CD4-positive, alpha-beta T cell treated with Interleukin-4 for 1 hour (primary cell): ENCODE results near the gene NNMT.

Experiments
- DNase-seq, 2 donors: peaks; one replicate each; pipeline ENCODE4 v3.0.0-alpha.2; 2020 to 2022

The NNMT gene

GRCh38 chr11:114263513-114264170 is 32.6 kb upstream of the NNMT start:
- no peak for DNase-seq

DNA sequence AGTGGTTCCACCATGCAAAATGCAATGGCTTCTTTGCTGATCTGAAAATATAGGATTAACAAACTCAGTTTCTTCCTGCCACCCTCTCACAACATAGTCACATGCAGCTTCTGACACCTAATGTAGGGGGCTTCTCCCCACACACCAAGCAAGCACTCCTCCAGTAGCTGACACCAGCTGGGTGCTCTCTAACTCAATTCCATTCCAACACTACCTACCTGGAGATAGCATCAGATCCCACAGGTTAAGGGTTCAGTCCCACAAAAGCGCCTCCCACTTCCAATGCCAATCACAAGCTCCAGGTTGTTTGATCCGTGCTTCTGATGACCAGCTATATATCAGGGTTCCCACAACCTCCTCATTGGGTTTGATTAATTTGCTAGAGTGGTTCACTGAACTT is 31.8 kb upstream of the NNMT start:
- DNase-seq, result no peak

- no peak for DNase-seq
These were observed 30.9 kb upstream of the NNMT start for GRCh38 chr11:114265122-114265878.

DNA sequence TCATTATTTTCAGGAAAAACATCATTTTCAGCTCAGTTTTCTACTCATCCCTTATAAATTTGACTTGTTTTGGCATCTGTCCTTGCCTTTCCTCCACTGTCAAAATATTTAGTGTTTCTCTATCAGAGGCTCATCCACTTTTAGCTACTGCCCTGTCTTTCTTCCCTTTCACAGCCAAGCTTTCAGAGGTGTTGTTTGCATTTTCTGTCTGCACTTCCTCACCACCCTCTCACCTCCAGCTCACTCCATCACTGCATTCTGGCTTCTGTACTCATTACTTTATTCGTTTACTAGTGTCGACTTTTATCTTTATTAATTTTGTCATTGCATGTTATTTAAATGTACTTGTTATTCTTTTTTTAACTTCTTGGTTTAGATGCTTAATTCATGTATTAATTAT is 26.7 kb upstream of the NNMT start:
- DNase-seq, result no peak

- no peak for DNase-seq
These were observed 25.5 kb upstream of the NNMT start for GRCh38 chr11:114270531-114271270.

GRCh38 chr11:114271316-114271715 is 24.9 kb upstream of the NNMT start:
- DNase-seq, result no peak

- no peak for DNase-seq
These were observed 23.9 kb upstream of the NNMT start for GRCh38 chr11:114272311-114272710.

DNA sequence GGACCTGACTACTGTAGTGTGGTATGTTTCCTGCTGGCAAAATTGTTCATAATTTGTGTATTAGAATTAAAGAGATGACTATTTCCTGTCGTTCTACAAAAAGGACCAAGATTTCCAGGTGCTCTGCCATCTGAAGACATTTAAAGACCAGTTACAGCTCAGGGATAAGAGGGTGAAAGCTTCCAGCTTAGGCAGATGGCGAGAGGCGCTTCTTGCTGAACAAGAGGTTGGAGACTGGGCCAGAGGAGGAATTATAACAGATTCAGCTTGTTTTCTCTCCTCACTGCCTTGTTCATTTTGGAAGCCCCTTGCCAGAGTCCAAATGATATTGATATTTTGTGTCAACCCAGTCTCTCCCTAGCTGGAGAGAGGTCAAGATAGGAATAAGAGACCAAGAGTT is 23.1 kb upstream of the NNMT start:
- no peak for DNase-seq

DNA sequence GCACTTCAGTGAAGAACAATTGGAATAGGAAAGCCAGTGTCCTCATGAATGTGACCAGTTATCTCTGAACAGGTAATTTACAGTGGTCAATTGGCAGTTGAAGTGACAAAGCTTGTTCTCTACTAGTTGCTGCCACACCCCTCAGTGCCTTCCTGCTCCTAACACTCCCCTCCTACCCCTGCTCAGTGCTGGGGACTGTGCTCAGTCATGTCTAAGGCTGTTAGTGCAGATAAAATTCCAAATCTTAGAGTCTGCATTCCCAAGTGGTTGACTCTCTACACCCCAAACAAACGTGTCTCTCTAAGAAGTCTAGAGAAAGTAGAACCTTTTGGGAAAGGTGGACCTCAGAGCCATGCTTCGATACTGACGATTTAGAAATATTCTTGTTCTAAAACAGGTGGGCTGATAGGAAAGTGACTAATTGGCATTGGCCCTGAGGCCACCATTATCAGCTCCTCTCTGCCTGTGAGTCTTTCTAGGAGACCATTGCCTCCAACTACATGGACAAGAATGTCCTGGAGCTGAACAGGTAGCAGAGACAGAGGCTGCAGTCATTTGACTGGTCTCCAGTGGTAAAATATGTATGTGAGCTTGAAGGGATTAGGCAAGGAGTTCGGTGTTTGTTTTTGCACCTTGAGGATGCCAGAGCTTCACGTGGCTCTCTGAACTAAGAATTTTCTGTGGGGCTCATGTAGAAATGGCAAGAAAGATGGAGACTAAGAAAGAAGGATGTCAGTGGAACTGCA is 22.1 kb upstream of the NNMT start:
- DNase-seq, result no peak

DNA sequence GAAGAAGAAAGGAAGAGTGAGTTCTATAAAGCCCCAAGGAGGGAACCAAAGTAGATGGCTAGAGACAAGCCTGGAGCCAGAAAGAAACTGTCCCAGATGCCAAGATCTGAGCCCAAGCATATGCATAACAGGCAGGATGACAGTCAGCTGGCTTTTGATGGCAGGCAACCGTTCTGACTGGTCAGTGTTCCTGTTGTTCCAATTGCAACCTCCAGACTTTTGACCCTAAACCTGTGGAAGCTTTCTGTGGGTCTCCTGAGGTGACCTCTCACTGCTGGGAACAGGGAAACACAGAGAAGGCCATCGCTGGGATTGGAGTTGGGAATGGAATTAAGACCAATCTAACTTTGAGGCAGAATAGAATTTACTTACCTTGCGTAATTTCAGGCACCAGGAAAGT is 21.6 kb upstream of the NNMT start:
- no peak for DNase-seq

DNA sequence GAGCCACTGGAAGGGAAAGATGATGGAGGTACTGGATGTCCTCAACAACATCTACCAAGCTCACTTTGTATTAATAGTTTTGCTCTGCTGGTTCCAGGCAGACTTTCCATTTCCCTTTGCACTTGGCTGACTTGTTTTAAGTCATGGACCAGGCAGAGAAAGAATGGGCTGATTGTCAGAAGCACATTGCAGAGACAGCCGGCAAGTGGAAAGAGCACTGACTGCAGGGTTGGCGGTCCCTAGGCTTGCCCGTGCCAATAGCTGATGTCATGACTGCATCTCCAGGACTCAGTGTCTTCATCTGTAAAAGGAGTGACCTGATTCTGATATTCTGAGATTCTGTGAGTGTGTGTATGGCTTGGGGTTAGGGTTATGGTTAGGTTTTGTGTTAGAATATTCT is 20.9 kb upstream of the NNMT start:
- DNase-seq, result no peak

DNA sequence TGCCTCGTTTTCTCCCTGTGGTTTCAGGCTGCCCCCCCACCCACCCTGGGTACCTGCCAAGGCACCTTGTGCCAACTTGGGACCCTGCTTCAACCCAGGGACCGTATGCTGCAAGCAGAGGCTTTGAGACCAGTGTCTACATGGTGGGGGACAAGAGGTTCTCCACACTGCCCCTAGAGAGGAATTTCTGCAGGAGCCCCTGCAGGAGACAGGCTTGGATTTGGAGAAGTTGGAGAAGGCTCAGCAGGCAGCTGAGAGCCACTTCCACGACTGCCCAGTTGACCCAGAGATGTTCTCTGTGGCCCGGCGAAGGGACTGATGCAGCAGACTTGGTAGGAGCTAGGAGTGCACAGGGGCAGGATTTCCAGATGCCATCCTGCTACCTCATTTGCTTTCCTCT is 20.1 kb upstream of the NNMT start:
- DNase-seq, result no peak

DNA sequence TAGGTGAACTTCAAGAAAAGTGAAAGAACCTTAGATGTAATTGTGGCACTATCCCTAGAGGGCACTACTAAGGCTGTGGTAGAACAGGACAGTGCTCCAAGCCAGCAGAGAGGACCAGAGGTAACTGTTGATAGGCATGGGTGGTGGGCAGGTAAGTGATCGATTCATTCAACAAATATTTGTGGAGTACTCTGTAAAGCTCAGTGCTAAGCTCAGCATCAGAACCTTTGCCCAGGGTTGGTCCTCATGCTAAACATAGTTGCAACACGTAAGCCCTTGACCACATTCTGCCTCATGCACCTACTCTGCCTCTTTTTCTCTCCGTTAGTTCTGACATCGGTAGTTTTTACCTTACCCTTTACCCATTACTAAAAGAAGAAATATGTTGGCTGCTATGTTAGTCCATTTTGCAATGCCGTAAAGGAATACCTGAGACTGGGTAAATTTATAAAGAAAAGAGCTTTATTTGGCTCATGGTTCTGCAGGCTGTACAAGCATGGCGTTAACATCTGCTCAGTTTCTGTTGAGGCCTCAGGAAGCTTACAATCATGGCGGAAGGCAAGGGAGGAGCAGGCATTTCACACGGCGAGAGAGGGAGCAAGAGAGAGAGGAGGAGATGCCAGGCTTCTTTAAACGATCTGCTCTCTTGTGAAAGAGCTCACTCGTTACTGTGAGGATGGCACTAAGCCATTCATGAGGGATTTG is 18.4 kb upstream of the NNMT start:
- no peak for DNase-seq

DNA sequence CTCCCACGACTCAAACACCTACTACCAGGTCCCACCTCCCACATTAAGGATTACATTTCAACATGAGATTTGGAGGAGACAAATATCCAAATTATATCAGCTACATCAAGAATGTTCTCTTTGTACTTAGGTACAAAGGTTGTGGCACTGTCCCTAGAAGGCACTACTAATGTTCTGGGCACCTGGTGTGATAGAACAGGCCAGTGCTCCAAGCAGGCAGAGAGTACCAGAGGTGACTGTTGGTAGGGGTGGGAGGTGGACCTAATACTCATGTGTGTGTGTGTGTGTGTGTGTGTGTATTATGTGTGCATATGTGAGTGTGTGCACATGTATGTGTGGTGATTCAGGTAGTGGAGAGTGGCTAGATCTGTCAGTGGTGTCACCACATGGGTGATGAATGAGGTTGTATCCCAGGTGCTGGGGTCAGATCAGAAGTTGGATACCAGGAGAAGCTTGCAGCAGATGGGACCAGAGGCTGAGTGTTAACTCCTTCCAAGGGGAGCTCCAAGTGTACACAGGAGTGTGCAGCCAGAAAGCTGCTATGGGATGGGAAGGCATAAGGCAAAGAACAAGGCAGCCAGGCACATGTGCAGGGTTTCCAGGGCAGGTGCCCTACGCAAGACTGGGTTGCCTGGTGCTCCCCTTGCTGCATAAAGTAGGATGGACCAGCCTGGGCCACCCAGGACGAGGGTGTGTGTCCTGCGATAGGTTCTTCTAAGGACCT is 17.7 kb upstream of the NNMT start:
- no peak for DNase-seq

DNA sequence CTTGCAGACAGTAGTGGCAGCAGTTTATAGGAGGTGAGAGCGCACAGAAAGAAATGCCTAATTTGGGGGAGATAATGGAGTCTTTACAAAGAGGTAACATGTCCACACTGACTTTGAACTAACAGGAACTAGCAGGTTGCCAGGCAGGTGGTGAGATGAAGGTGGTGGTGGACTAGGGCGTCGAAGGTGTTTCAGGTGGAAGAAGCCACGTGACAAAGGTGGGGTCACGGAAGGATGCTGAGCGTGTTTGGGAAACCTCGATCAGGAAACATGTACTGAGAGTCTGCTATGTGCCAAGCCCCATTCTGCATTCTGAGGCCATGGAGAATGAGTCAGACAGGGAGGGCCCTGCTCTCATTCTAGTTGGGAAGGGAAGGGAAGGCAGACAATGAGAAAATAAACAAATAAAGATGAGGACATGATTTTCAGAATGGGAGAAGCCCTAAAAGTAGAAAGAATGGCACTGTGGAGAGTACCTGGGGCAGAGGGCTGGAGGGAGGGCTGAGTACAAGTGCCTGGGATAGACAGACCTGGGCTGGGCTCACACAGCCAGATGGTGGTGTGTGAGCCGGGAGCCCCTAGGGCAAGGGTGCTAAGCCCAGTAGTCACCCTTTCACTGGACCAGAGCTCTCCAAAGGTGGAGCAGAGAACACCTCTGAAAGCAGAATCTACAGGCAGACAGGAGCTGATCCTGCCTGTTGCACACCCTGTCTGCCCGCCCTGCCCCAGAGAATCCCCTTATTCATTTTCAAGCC is 16.2 kb upstream of the NNMT start:
- no peak for DNase-seq

DNA sequence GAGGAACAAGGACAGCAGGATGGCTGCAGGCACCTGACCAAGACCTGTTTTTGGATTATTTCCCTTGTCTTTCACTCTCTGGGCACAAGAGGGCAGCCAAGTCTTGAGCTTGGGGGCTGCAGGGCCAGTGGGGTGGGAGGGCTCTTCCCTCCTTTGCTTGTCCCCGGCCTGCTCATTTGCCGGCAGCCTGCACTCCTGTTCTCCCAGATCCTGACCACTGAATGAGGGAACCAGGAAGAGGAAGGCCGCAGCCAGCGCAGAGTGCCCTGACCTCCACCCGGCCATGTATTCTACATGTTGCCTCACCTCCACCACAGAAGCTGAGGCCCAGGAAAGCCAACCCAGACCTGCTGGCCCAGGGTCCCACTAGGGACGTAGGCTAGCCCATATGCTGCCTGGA is 15.5 kb upstream of the NNMT start:
- peak in 1 of 2 donors; percentile 11 for DNase-seq

- no peak for DNase-seq
These were observed 14.7 kb upstream of the NNMT start for GRCh38 chr11:114281388-114281956.

DNA sequence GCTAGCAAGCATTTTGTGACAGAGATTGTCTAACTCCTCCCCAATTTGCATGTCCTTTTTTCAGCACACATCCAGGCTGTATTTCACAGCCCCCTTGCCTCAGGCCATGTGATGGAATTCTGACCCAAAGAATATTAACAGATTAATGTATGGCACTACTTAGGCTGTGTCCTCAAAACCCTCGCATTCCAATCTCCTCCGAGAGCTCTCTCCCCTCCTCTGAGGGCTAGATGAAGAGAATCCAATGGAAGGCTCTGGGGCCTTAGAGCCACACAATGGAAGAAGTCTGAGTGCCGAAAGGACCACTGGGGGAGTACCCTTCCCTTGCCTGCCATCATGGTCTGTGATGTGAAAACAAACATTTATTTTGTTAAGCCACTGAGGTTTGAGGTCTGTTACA is 13.7 kb upstream of the NNMT start:
- no peak for DNase-seq

- no peak for DNase-seq
These were observed 12.8 kb upstream of the NNMT start for GRCh38 chr11:114283422-114283821.

- no peak for DNase-seq
These were observed 12.2 kb upstream of the NNMT start for GRCh38 chr11:114284021-114284420.

DNA sequence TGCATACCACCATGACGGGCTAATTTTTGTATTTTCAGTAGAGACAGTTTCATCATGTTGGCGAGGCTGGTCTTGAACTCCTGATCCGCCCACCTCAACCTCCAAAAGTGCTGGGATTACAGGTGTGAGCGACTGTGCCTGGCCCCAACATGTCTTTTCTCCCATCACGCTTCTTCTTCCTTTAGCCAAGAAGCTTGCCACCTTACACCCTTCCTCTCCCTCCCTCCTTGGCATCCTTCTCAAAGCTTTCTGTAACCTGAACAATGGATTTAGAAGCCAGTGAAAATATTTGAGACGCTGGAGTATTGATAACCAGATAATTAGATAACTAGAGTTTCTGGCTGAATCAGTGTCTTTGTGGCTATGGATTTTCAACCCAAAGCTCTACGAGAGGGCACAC is 11.3 kb upstream of the NNMT start:
- no peak for DNase-seq
